ENCODE measurements around the gene SPAG17. TPM values are rescaled to one million over a fixed set of nuclear protein-coding genes. Genes with fewer than 3 reads are reported as not detected.
A peak's percentile ranks its signal among the peaks of the same experiment; 100 is the strongest.

SPAG17 gene
- total and polyA plus RNA-seq, 2 of the 13 experiments (the other 11 are each of a cell fraction or from before 2014, with no cell fraction given): not detected

DNA sequence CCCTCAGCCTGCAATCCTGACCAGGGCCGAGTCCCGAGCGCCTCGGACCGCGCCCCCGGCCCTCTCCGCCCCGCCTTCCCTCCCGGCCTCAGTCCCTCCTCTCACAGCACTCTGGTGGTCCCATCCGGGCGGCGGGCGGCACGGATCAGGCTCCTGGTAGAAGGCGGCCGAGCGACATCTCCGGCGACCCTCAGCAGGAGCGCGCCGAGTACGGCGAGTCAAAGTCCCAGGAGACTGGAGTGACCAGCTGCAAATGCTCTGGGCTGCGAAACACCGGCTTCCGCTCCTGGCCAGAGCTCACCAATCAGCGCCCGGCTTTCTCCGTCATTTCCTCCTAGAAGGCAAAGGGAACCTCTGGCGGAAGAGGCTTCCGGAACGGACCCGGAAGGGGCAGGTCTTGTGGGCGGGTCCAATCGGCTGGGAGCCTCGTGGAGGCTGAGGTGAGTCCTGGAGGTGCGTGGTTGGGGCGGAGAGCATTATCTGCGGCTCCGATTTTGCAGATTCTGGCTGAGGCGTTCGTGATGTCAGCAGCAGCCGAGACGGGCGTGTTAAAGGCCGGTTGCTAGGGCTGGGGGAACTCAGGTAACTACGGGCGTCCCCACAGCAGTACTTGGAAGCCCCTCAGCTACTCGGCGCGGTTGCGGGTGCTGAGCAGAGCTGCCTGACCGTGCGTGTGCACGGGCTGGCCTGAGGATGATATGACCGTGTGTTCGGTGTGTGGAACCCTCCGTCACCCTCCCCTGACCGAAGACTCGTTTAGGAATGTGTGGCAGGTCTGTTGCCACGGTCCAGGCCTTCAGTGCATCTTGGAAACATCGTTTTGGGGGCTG, 255.5 kb downstream of the SPAG17 start, which contains the start of the genes GDAP2 and WDR3 (continued):
- TF ChIP-seq, protein P1, sequence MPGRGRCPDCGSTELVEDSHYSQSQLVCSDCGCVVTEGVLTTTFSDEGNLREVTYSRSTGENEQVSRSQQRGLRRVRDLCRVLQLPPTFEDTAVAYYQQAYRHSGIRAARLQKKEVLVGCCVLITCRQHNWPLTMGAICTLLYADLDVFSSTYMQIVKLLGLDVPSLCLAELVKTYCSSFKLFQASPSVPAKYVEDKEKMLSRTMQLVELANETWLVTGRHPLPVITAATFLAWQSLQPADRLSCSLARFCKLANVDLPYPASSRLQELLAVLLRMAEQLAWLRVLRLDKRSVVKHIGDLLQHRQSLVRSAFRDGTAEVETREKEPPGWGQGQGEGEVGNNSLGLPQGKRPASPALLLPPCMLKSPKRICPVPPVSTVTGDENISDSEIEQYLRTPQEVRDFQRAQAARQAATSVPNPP (CRISPR knock-in tag; IDR thresholded peaks at IDR 0.05): no peak
- TF ChIP-seq, protein P2, sequence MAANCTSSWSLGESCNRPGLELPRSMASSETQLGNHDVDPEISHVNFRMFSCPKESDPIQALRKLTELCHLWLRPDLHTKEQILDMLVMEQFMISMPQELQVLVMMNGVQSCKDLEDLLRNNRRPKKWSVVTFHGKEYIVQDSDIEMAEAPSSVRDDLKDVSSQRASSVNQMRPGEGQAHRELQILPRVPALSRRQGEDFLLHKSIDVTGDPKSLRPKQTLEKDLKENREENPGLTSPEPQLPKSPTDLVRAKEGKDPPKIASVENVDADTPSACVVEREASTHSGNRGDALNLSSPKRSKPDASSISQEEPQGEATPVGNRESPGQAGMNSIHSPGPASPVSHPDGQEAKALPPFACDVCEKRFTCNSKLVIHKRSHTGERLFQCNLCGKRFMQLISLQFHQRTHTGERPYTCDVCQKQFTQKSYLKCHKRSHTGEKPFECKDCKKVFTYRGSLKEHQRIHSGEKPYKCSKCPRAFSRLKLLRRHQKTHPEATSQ (CRISPR knock-in tag; IDR thresholded peaks at IDR 0.05; ENCODE audit: borderline replicate concordance): peak; percentile 47; the same call in 1 of the 2 replicates
- no peak for TF ChIP-seq ZNF577 (CRISPR knock-in tag; IDR thresholded peaks at IDR 0.05; ENCODE audit: borderline replicate concordance, low read depth)
- peak; percentile 66; the same call in 1 of the 2 replicates for TF ChIP-seq ZNF556 (CRISPR knock-in tag; IDR thresholded peaks at IDR 0.05; ENCODE audit: borderline replicate concordance)
- TF ChIP-seq, protein P3, sequence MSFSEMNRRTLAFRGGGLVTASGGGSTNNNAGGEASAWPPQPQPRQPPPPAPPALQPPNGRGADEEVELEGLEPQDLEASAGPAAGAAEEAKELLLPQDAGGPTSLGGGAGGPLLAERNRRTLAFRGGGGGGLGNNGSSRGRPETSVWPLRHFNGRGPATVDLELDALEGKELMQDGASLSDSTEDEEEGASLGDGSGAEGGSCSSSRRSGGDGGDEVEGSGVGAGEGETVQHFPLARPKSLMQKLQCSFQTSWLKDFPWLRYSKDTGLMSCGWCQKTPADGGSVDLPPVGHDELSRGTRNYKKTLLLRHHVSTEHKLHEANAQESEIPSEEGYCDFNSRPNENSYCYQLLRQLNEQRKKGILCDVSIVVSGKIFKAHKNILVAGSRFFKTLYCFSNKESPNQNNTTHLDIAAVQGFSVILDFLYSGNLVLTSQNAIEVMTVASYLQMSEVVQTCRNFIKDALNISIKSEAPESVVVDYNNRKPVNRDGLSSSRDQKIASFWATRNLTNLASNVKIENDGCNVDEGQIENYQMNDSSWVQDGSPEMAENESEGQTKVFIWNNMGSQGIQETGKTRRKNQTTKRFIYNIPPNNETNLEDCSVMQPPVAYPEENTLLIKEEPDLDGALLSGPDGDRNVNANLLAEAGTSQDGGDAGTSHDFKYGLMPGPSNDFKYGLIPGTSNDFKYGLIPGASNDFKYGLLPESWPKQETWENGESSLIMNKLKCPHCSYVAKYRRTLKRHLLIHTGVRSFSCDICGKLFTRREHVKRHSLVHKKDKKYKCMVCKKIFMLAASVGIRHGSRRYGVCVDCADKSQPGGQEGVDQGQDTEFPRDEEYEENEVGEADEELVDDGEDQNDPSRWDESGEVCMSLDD (CRISPR knock-in tag; IDR thresholded peaks at IDR 0.05; ENCODE audit: borderline replicate concordance): no peak
- TF ChIP-seq, protein P4, sequence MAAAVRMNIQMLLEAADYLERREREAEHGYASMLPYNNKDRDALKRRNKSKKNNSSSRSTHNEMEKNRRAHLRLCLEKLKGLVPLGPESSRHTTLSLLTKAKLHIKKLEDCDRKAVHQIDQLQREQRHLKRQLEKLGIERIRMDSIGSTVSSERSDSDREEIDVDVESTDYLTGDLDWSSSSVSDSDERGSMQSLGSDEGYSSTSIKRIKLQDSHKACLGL (CRISPR knock-in tag; IDR thresholded peaks at IDR 0.05): peak; percentile 66; the same call in 1 of the 2 replicates
- TF ChIP-seq BORCS8-MEF2B (CRISPR knock-in tag; IDR thresholded peaks at IDR 0.05): peak; percentile 52; the same call in 1 of the 2 replicates
